Mesothelial cell of epicardium (in vitro differentiated cells): ENCODE data around the gene STN1. TPM values are rescaled to one million over a fixed set of nuclear protein-coding genes. Genes with fewer than 3 reads are reported as not detected.

Source experiments
- DNase-seq, 2 experiments: peaks; one replicate each; pipeline ENCODE4 v3.0.0; 2021; ENCODE audit warnings: low spot score in 2 of 2; ENCODE audit not compliant: unreplicated experiment in 2 of 2
- H3K27ac Mint-ChIP-seq: 2 replicates; pipeline ENCODE4 v1.8.0; 2021; ENCODE audit warnings: mixed read lengths
- H3K27me3 Mint-ChIP-seq: 2 replicates; pipeline ENCODE4 v1.8.0; 2021; ENCODE audit warnings: low read depth, mixed read lengths
- H3K36me3 Mint-ChIP-seq: 2 replicates; pipeline ENCODE4 v1.8.0; 2021; ENCODE audit warnings: mixed read lengths
- H3K4me1 Mint-ChIP-seq: 2 replicates; pipeline ENCODE4 v1.8.0; 2021; ENCODE audit warnings: mixed read lengths
- H3K4me3 Mint-ChIP-seq: 2 replicates; pipeline ENCODE4 v1.8.0; 2021; ENCODE audit warnings: mild to moderate bottlenecking, moderate library complexity, mixed read lengths
- H3K9me3 Mint-ChIP-seq: 2 replicates; pipeline ENCODE4 v1.8.0; 2021; ENCODE audit warnings: mixed read lengths
- total RNA-seq: library from RNA; stranded (reverse); gene quantifications from 3 replicates; pipeline ENCODE4 v1.2.1, GENCODE V29; 2021
- TF ChIP-seq, protein P1 (sequence below): fragments of 200-600 bp; sonication (generic); IDR thresholded peaks from one replicate; pipeline ENCODE4 v1.5.0; 2021; ENCODE audit warnings: antibody characterized with exemption; ENCODE audit not compliant: unreplicated experiment

STN1 gene
- total RNA-seq, 1 donor from 2014 or later = 14.2 TPM

GRCh38 chr10:103868200-103868599, 49.8 kb downstream of the STN1 start:
- peaks cover 10% of the 10 kb centered on the region for H3K36me3 Mint-ChIP-seq
- no peak for DNase-seq
- peaks cover 14% of the 10 kb centered on the region for H3K9me3 Mint-ChIP-seq
- H3K4me3 Mint-ChIP-seq = no peak overlapping the region
- H3K4me1 Mint-ChIP-seq = peaks cover 13% of the 10 kb centered on the region
- TF ChIP-seq, protein P1, sequence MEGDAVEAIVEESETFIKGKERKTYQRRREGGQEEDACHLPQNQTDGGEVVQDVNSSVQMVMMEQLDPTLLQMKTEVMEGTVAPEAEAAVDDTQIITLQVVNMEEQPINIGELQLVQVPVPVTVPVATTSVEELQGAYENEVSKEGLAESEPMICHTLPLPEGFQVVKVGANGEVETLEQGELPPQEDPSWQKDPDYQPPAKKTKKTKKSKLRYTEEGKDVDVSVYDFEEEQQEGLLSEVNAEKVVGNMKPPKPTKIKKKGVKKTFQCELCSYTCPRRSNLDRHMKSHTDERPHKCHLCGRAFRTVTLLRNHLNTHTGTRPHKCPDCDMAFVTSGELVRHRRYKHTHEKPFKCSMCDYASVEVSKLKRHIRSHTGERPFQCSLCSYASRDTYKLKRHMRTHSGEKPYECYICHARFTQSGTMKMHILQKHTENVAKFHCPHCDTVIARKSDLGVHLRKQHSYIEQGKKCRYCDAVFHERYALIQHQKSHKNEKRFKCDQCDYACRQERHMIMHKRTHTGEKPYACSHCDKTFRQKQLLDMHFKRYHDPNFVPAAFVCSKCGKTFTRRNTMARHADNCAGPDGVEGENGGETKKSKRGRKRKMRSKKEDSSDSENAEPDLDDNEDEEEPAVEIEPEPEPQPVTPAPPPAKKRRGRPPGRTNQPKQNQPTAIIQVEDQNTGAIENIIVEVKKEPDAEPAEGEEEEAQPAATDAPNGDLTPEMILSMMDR = no peak
- no peaks in the 10 kb centered on the region for H3K27me3 Mint-ChIP-seq
- H3K27ac Mint-ChIP-seq = no peak overlapping the region

GRCh38 chr10:103861505-103861904, 56.5 kb downstream of the STN1 start:
- H3K27ac Mint-ChIP-seq = no peak overlapping the region
- H3K36me3 Mint-ChIP-seq = peaks cover 6% of the 10 kb centered on the region
- no peak overlapping the region for H3K4me3 Mint-ChIP-seq
- no peaks in the 10 kb centered on the region for H3K27me3 Mint-ChIP-seq
- no peak for DNase-seq
- H3K4me1 Mint-ChIP-seq = peaks cover 13% of the 10 kb centered on the region
- peaks cover 14% of the 10 kb centered on the region for H3K9me3 Mint-ChIP-seq
- TF ChIP-seq, protein P1 = no peak

DNA sequence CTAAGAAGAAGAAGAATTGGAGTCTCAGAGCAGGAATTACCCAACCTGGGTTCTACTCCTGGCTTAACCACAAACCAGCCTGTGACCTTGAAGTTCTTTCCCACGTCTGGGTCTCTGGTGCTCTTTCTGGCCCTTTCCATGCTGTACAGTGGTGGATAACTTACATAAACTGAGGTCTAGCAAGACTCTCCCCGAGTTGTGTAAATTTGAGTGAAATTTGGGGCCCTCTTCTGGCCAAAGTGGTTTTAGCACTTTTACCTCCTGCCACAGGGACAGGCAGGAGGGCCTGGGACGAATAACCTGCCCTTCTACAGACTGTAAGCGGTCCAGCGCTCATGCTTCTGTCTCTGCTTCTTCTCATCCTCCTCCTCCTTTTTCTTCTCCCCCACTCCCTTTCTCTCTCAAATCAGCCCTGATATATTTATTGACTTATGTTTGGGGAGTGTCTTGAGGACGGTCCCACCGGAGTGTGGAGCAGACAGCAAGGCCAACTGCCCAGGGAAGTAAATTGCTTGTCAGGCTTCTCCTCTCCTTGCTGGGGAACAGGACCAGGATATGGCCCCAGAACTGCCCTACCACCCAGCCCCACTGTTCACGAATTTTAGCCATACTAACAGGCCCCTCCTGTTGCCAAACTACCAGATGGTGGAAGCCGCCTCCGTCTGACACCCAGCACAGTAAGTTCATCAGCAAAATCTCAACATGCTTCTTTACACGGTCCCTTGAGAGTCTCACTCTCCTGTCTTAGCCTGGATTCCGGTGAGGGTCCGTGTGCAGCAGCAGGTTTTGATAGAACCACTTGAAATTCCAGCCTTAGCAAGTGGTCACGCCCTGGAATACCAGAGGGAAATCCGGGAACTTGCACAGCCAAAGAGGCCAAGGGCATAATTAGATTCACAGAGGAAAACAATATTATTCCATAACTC, 58.6 kb downstream of the STN1 start:
- Mint-ChIP-seq H3K9me3 (peaks cover 5% of the 10 kb centered on the region), H3K27ac (no peak overlapping the region), H3K27me3 (no peaks in the 10 kb centered on the region), H3K36me3 (peaks cover 5% of the 10 kb centered on the region), H3K4me3 (no peak overlapping the region), H3K4me1 (peaks cover 24% of the 10 kb centered on the region)
- DNase-seq = peak in 1 of 2 experiments; percentile 70
- TF ChIP-seq, protein P1 = peak; percentile 50

- TF ChIP-seq, protein P1 = no peak
- no peaks in the 10 kb centered on the region for H3K9me3 Mint-ChIP-seq
- H3K27ac Mint-ChIP-seq = no peak overlapping the region
- DNase-seq = no peak
- H3K4me1 Mint-ChIP-seq = peaks cover 34% of the 10 kb centered on the region
- H3K27me3 Mint-ChIP-seq = no peaks in the 10 kb centered on the region
- H3K4me3 Mint-ChIP-seq = no peak overlapping the region
- no peaks in the 10 kb centered on the region for H3K36me3 Mint-ChIP-seq
These were observed 59.6 kb downstream of the STN1 start for GRCh38 chr10:103858360-103858759.

DNA sequence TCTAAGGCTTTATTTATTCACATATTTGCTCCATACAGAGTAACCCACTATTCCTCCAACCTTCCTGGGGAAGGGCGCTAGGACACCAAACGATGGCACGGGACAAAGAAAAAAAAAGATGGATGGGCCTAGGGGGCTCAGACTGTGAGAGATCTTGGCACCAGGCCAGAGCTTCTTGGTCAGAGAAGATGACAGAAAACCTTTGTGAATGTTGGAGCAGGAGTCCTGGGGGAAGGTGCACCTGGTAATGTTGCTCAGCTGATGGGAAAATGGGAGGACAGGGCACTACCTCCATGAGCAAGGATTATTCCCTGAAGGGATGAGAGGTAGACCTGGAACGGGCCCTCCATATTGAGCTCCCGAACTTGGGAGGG, 61.2 kb downstream of the STN1 start:
- no peak overlapping the region for H3K27ac Mint-ChIP-seq
- DNase-seq = no peak
- H3K4me3 Mint-ChIP-seq = peak overlapping the region; percentile 72
- H3K27me3 Mint-ChIP-seq = no peaks in the 10 kb centered on the region
- no peaks in the 10 kb centered on the region for H3K9me3 Mint-ChIP-seq
- peaks cover 46% of the 10 kb centered on the region for H3K4me1 Mint-ChIP-seq
- no peaks in the 10 kb centered on the region for H3K36me3 Mint-ChIP-seq
- TF ChIP-seq, protein P1 = no peak
